GM12891 (cell line): ENCODE measurements around the gene TRIM60.
"Not testable (repeated sequence)": the region's sequence is repeated elsewhere in the genome, so short reads cannot be mapped to it uniquely, and the experiment has no call there.

Source experiments
- DNase-seq: peaks from one replicate; pipeline ENCODE4 v3.0.0; 2011; ENCODE audit warnings: low spot score; ENCODE audit not compliant: insufficient read length
- FAIRE-seq: peaks from 2 replicates; lab custom pipeline; 2011; peaks lifted over from hg19 to GRCh38; lab: Jason Lieb, UNC
- PAX5 ChIP-seq: IDR thresholded peaks from 2 replicates; pipeline ENCODE4 v1.6.1; 2011; ENCODE audit warnings: low read length, moderate library complexity, mild to moderate bottlenecking; ENCODE audit not compliant: insufficient read depth, severe bottlenecking
- POLR2A ChIP-seq: IDR thresholded peaks from 2 replicates; pipeline ENCODE4 v1.6.1; 2011; ENCODE audit warnings: low read depth, low read length, control low read depth
- POLR2AphosphoS5 ChIP-seq: IDR thresholded peaks from 2 replicates; pipeline ENCODE4 v1.6.1; 2011; ENCODE audit warnings: low read depth, low read length, control low read depth
- POU2F2 ChIP-seq: IDR thresholded peaks from 2 replicates; pipeline ENCODE4 v1.6.1; 2011; ENCODE audit warnings: low read depth, mild to moderate bottlenecking, control low read depth, low read length, moderate library complexity
- SPI1 ChIP-seq: IDR thresholded peaks from 2 replicates; pipeline ENCODE4 v1.6.1; 2011; ENCODE audit warnings: low read depth, low read length, control low read depth
- TAF1 ChIP-seq: IDR thresholded peaks from 2 replicates; pipeline ENCODE4 v1.6.1; 2011; ENCODE audit warnings: low read depth, low read length, control low read depth

Gene TRIM60

DNA sequence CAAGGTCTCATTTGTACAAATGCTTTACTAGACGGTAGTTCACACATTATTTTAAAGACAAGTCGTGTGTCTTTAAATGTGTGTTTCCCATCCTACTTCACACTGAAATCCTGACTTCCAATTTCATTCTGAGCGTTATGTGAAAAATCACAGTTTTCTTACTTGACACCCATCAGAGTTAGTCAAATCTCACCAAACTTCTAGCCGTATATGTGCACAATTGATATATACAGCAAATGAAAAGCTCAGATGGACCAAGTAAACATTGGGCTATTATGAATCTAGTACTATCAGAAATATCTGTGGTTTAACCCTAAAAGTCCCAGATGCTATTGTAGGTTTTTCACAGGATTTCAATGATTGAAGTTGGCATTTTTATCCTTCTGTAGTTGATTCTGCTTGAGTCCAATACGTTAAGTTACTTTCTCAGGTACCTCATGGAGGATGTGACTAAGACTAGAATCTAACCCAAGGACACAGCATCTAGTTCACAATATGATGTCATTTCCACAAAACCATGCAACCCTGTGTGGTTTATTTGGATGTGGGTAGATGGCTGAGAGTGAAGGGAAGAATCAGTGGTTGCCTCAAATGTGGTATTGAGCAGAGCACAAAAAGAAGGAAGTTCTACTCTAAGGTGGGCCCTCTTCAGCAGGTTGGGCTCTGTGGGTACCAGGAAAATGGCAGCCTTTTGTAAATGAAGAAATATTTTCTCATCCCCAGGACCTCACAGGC lies 22.1 kb upstream of the TRIM60 start:
- no peak for FAIRE-seq

DNA sequence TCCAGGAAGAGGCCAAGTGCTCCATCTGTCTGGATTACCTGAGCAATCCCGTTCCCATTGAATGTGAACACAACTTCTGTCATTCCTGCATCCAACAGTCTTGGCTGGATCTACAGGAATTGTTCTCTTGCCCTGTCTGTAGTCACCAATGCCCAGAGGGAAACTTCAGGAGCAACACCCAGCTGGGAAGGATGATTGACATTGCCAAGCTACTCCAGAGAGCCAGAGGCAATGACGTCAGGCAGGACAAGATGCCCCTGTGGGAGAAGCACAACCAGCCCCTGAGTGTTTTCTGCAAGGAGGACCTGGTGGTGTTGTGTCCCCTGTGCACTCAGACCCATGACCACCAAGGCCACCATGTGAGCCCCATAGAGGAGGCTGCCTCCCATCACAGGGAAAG lies 21.3 kb upstream of the TRIM60 start:
- no peak for FAIRE-seq
- TF ChIP-seq TAF1 (no peak), POLR2A (no peak), POLR2AphosphoS5 (no peak), PAX5 (no peak), SPI1 (no peak), POU2F2 (no peak)
- DNase-seq, result no peak

More for the DNA sequence above, 22.1 kb upstream of the TRIM60 start:
- TF ChIP-seq POLR2AphosphoS5 (no peak), PAX5 (no peak), TAF1 (no peak), SPI1 (no peak), POU2F2 (no peak), POLR2A (no peak)
- DNase-seq, result no peak

DNA sequence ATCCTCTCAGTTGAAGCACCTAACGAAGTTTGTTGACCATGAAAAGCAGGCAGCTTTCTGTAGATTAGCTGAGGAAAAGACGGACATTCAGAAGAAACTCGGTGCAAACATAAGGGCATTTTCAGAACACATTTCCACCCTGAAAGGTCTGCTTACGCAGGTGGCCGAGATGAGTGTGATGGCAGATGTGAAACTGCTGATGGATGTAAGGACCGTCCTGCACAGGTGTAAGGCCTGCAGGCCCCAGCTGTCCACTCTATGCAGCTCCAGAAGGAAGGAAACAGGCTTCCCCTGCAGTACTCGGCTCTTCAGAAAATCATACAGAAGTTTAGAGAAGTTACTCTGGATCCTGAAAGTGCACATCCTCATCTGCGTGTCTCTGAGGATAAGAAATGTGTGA lies 20.8 kb upstream of the TRIM60 start:
- no peak for FAIRE-seq
- DNase-seq, result no peak
- TF ChIP-seq PAX5 (no peak), TAF1 (no peak), POLR2A (no peak), POU2F2 (no peak), POLR2AphosphoS5 (no peak), SPI1 (no peak)

DNA sequence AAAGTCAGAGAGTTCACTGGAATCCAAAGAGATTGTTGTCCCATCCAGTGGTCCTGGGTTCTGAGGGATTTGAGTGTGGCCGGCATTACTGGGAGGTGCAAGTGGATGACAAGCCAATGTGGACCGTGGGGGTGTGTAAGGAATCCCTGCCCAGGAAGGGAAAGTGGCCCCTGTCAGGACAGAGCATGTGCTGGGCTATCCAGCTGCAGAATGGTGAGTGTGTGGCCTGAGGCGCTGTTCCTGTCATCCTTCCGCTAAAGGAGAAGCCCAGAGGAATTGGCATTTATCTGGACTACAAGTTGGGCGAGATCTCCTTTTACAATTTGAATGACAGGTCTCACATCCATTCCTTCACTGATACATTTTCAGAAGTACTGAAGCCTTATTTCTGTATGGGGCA lies 20.4 kb upstream of the TRIM60 start:
- DNase-seq (no peak), FAIRE-seq (no peak)
- TF ChIP-seq POLR2A (no peak), POLR2AphosphoS5 (no peak), POU2F2 (no peak), PAX5 (no peak), TAF1 (no peak), SPI1 (no peak)

DNA sequence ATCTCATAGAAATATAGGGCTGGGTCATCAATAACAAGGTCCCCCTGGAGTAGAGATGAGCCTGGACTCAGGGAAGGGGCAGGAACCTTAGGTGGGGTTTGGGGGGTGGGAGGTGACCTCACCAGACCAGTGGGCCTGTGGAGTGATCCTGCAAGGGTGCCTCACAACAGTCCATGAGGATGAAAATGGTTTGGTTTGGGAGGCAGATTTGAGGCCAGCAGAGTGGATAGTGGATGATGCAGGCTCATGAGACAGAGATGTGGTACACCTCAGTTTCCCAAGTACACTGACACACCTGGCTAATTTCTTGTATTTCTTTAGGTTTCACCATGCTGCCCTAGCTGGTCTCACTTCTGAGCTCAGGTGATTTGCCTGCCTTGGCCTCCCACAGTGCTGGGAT lies 18.1 kb upstream of the TRIM60 start:
- TF ChIP-seq PAX5, result no peak
- no peak for TF ChIP-seq SPI1
- DNase-seq (no peak), FAIRE-seq (no peak)

DNA sequence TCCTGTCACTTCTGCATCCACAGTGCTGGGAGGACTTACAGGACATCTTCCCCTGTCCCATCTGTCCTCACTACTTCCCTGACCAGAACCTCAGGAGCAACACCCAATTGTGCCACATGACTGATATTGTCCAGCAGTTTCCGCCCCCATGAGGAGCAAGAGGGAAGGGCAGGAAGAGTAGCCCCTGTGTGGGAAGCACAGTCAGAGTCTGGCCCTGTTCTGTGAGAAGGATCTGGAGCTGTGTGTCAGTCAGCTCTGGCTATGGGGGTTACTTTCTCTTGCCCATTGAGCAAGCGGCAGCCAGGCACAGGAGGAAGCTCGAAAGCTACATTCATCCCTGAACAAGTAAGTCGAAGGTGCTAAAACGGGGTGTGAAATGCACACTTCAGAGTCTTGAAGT lies 14.8 kb upstream of the TRIM60 start:
- TF ChIP-seq SPI1 (no peak), POU2F2 (no peak), TAF1 (no peak), PAX5 (no peak), POLR2AphosphoS5 (no peak), POLR2A (no peak)
- DNase-seq, result no peak
- no peak for FAIRE-seq

DNA sequence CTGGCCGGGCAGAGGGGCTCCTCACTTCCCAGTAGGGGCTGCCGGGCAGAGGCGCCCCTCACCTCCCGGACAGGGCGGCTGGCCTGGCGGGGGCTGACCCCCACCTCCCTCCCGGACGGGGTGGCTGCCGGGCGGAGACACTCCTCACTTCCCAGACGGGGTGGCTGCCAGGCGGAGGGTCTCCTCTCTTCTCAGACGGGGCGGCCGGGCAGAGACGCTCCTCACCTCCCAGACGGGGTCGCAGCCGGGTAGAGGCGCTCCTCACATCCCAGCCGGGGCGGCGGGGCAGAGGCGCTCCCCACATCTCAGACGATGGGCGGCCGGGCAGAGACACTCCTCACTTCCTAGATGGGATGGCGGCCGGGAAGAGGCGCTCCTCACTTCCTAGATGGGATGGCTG lies 11.8 kb upstream of the TRIM60 start:
- not testable (repeated sequence) for DNase-seq, FAIRE-seq

DNA sequence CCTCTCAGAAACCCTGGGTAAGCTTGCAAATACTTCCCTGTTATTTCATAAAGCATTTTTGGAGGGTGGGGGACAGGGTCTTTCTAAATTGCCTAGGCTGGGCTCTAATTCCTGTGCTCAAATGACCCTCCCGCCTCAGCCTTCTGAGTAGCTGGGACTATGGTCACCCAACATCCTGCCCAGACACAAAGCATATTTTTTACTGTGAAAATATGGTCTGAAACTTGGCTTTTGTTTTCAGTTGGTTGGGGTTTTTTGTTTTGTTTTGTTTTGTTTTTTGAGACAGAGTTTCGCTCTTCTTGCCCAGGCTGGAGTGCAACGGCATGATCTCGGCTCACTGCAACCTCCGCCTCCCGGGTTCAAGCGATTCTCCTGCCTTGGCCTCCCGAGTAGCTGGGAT lies 6.0 kb upstream of the TRIM60 start:
- not testable (repeated sequence) for FAIRE-seq, DNase-seq

DNA sequence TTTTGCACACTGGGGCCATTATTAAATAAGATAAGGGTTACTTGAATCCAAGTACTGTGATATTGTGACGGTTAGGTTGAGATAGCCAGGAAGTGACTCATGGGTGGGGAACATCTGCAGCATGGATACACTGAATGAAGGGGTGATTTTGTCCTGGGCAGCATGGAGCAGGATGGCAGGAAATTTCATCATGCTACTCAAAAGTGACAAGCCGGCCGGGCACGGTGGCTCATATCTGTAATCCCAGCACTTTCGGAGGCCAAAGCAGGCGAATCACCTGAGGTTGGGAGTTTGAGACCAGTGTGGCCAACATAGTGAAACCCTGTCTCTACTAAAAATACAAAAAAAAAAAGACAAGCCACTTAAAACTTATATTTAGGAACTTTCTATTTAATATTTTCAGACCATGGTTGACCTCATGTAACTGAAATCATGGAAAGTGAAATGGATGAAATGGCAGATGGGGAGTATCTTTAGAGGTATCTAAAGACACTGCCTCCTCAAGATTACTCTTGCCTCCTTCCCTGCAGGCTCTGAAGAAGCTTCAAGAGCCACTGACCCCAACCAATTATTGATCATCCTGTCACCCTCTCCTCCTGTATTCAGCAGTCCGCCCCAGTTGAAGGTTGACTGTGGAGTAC lies 3.9 kb upstream of the TRIM60 start:
- FAIRE-seq (no peak), DNase-seq (no peak)
- no peak for TF ChIP-seq POLR2AphosphoS5
- TF ChIP-seq POU2F2, result no peak
- no peak for TF ChIP-seq TAF1
- no peak for TF ChIP-seq PAX5
- TF ChIP-seq POLR2A, result no peak
- no peak for TF ChIP-seq SPI1

DNA sequence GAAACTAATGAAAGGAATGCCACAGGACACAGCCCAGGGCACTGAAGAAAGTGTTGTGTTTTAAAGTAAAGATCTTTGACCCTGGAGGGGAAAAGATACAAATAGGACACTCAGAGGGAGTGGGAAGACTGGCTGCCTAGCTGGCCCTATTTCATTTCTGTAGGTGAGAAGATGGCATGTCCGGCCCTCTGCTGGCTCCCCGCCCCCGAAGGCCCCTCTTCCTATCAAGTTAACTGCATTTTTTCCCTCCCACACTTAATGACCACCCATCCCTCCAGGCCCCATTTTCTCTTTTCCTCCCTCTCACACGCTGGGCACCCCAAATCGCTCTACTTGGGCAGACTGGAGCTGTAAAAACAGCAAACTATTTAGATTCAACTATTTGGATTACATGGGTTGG lies 16.4 kb downstream of the TRIM60 start:
- DNase-seq (no peak), FAIRE-seq (no peak)
- TF ChIP-seq POU2F2, result no peak
- TF ChIP-seq SPI1, result no peak
- no peak for TF ChIP-seq PAX5
- no peak for TF ChIP-seq POLR2AphosphoS5
- TF ChIP-seq TAF1, result no peak
- no peak for TF ChIP-seq POLR2A
